NCI-H187 treated with DMSO at 0.1 percent for 48 hours (cell line): Measurements from ENCODE around the gene CPNE4.

Source experiments
- DNase-seq: peaks from one replicate; lab custom pipeline; 2025; lab: John Stamatoyannopoulos, UW

CPNE4 gene

GRCh38 chr3:131735116-131735515, 299.7 kb downstream of the CPNE4 start:
- no peak for DNase-seq

DNA sequence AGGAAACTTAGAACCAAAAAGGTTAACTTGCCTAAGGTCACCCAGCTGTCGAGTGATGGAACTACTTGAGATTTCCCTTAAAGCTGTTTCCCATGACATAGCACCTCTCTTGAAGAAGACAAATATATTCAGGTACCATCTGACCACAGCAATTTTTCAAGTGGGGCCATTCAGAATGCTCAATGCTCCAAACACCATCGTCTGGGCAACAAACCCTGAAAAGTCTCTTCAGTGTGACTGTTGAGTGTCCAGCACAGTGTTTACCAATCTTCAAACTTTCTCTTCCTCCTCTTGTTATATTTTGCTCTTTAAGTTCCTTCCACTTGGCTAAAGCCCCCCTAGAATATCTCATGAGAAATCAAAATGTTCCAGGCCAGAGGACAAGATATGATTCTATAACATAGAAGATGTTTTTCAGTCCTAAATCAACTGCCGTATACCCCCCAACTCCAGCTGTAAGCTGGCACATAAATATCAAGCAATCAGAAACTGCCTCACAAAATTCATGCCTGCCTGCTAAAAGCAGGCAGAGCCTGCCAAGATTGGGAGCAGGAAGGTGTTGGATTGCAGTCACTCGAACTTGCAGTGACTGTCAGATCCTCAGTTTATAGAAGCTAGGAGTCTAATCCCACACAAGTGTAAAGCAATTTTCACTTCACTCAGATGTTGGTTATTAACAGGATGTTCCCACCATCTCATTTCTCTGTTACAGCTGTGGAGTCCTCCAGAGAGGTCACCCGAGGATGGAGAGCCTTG, 301.6 kb downstream of the CPNE4 start:
- peak; percentile 20 for DNase-seq

DNA sequence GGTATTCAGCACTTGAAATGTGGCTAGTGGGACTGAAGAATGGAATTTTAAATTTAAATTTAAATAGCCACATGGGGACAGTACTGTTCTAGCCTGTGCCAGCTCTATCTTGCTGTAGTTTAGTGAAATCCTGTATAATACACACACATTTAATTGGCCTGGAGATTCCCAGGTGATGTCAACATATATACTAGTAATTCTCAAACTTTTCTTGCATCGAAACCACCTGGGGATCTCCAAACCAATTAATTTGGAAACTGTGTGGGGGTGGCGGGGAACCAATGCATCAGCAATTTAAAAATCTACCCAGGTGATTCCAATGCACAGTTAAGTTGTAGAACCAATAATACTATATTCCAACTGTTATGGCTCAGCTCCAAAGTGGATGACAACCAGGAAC, 303.1 kb downstream of the CPNE4 start:
- no peak for DNase-seq

- no peak for DNase-seq
These were observed 304.2 kb downstream of the CPNE4 start for GRCh38 chr3:131730581-131730980.

DNA sequence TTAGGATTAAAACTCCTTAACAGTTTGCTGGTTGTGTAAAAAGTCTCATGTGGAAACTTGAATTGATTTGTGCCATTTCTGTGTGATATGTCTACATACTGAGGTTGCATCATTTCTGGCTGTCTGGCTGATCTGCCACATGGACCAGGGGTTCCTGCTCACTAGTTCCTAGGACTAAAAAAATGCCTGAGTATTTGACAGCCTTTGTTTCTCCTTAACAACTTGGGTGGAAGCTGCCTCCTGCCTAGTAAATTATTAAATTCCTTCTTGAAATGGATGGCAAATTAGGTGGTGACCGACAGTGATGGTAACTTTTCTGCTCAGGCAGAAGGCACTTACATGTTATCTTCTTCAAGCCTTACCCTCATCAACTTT, 305.2 kb downstream of the CPNE4 start:
- DNase-seq = no peak

- DNase-seq = no peak
These were observed 305.7 kb downstream of the CPNE4 start for GRCh38 chr3:131728898-131729642.

DNA sequence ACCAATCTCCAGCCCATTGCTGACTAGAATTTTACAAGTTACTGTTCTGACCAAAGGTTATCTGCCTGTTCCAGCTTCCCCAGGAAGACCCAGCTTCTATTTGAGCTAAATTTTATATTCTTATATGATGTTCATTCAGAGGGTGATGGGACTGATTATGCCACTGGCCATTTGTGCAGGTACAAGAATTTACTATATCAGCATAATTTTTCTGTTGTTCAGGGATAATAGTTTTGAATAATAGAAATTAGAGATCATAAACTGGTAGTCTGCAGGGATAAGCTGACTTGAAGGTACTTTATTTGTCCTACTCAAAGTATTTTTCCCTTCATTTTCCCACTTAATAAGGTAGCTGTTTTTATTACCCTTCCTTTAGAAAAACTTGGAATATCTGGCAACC, 309.4 kb downstream of the CPNE4 start:
- no peak for DNase-seq

GRCh38 chr3:131723343-131723742, 311.5 kb downstream of the CPNE4 start:
- DNase-seq = no peak

- no peak for DNase-seq
These were observed 317.3 kb downstream of the CPNE4 start for GRCh38 chr3:131717493-131717892.

DNA sequence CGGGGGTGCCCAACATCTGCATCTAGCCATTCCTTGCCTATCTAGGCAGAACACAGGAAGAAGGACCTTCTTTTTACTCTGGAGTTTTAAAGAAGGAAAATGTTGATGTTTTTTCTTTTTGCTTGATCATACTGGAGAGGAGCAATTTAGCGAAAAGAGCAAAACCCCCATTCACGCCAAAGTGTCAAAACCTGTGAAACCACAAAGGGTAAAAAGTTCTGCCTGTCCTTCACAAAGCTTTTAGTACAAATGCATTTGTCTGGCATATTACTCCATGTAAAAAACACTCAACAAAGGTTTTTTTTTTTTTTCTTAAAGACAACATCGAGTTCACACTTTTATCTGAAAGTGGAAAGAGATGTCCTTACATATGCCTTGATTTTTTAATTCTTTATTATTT, 317.9 kb downstream of the CPNE4 start:
- no peak for DNase-seq

GRCh38 chr3:131716007-131716406, 318.8 kb downstream of the CPNE4 start:
- no peak for DNase-seq

DNA sequence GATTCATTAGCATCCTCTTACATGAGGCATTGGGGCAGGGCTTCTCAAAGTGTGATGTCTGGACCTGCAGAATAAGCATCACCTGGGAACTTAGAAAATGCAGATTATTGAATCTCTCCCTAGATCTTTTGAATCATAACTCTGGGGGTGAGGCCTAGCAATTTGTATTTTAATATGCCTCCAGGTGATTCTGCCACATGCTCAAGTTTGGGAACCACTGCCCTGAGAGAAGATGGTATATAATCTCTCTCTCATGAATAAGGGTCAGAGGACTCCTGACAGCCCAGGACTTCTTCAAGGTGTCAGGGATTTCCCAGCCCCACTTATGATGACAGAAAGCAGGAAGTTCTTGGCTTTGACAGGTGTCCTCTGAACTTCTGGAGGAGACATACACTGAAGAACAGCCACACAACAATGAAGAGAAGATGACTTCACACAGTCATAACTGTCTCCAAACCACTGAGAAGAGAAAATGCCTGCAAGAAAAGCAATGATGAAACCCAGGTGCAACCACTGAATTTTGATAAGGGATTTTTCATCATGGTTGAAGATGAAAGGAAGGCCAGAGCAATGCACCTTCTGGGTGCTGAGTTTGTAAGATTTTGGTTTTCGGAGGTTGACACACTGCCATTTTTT, 320.1 kb downstream of the CPNE4 start:
- no peak for DNase-seq

- DNase-seq = no peak
These were observed 321.2 kb downstream of the CPNE4 start for GRCh38 chr3:131713416-131714123.

- no peak for DNase-seq
These were observed 322.2 kb downstream of the CPNE4 start for GRCh38 chr3:131712662-131713061.

DNA sequence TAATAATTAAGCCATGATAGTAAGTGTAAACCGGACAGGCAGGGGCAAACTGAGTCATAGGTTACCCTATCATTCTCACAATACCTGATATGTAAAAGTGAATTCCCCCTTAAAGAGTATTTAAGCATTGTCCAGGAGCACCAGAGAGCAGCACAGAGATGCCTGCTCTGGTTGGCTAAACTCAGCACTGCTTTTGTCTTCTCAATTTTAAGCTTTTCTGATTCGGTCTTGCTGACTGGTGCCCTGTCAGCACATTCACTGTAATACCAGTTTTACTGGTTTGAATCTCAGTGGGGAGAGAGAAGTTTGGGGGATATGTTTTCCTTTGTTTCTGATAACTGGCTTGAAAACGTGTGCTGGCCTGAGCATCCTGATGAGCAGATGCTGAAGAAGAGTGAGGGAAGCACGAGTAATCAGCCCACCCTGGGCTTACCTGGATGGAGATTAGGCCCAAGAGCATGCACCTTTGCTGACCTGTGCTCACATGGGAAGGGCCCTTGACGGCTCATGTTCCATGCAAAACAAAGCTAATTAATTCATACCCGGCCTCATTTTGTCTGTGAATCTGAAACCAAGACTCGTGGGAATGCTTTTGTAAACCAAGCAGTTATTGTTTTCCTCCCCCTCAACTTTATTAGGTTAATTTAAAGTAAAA, 323.6 kb downstream of the CPNE4 start:
- no peak for DNase-seq

DNA sequence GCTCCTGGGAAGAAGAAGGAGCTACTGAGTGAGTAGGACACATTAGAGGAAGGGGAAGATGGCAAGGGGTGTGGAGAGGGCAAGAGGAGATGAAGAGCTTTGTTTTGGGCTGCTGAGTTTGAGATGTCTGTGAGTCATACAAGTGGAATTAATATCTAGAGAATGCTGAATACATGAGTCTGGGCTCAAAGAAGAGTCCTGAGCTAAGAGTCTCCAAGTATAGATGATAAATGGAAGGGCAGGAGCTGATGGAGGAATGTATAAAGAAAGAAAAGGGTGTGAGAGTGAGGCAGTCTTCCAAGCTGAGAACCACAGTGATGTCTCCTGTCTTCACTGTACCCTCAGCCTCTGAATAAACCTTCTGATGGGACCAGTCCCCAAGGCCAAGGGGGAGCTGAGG, 326.6 kb downstream of the CPNE4 start:
- no peak for DNase-seq

GRCh38 chr3:131705558-131706051, 329.2 kb downstream of the CPNE4 start:
- DNase-seq = no peak

- no peak for DNase-seq
These were observed 329.7 kb downstream of the CPNE4 start for GRCh38 chr3:131705099-131705498.

DNA sequence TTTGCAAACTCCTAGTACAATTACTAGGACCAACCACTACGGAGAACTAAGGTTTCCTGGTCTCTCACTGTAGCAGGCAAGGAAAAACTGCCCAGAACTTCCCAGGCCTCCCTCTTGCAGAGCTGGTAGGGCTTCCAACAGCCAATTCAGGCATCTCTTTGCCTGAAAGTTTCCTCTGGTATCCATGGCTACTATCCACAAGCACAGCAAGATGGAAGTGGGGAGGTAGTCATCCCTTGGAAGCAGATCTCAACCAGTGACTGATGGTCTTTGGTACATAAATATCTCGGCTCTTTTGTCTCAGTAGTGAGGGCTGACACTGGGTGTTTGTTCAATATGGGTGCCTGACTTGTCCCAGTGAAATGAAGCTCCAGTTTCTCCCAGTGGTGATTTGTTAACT, 330.7 kb downstream of the CPNE4 start:
- DNase-seq = no peak

DNA sequence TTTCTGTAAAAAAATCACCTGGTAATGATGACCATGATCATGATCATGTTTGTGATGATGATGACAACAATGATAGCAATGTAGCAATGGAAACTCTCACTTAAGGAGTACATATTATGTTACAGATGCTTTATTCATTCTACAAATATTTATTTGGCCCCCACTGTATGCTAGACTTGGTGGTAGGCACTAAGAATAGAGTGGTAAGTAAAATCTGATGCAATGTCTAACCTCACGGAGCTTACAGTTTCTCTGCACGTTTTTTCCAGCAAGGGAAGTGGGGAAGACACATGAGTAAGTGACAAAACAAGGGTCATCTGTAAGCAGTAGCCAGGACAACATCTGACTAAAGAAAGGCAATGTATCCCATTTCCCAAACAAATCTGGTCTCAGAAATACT, 332.7 kb downstream of the CPNE4 start:
- no peak for DNase-seq

- DNase-seq = no peak
These were observed 333.6 kb downstream of the CPNE4 start for GRCh38 chr3:131701153-131701770.
